Measurements from ENCODE around the gene VAV1. TPM values are rescaled to one million over a fixed set of nuclear protein-coding genes. Genes with fewer than 3 reads are reported as not detected.
"Not testable (repeated sequence)": the region's sequence is repeated elsewhere in the genome, so short reads cannot be mapped to it uniquely, and the experiment has no call there.

VAV1 gene
- total RNA-seq, 1 donor from 2014 or later: not detected

- Mint-ChIP-seq H3K4me1 (ENCODE audit: low read depth) (peaks cover 8% of the 10 kb centered on the region), H3K36me3 (ENCODE audit: insufficient read depth) (peaks cover 31% of the 10 kb centered on the region), H3K27me3 (no peaks in the 10 kb centered on the region), H3K9me3 (ENCODE audit: low read depth) (no peaks in the 10 kb centered on the region), H3K4me3 (ENCODE audit: low read depth) (no peak overlapping the region), H3K27ac (peak overlapping the region; percentile 89)
- TF ChIP-seq CTCF (IDR thresholded peaks at IDR 0.05; ENCODE audit: unreplicated experiment): no peak
- no peak for DNase-seq (ENCODE audit: low spot score, unreplicated experiment)
These were observed 28.7 kb upstream of the VAV1 start for GRCh38 chr19:6743714-6744380.

DNA sequence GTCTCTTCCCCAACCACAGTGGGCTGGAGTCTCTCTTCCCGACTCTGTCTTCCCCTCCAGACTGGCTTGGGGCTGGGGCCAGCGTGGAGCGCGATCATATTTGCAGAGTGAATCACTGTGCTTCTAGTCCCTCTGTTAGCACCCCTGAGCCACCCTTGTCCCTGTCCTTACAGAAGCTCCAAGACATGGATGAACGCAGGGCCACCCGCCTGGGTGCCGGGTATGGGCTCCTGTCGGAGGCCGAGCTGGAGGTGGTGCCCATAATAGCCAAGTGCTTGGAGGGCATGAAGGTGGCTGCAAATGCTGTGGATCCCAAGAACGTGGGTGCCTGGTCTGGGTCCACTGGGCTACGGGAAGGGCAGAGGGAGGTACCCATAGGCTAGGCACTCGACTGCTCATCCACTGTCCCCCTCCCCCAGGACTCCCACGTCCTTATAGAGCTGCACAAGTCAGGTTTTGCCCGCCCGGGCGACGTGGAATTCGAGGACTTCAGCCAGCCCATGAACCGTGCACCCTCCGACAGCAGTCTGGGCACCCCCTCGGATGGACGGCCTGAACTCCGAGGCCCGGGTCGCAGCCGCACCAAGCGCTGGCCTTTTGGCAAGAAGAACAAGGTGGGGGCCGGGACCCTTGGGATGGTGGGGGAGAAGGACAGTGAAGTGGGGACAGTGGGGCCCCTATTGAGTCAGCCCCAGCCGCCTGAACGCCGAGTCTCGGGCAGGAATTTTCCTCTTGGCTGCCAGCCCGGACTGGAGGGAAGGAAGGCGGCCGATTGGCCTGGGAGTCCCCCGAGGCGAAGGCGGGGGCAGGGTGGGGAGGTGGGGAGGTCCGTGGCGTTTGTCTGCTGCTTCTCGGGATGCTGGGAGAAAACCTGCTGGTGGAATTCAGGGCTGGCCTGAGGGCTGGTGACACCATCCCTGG lies 27.9 kb upstream of the VAV1 start:
- no peak for TF ChIP-seq CTCF (IDR thresholded peaks at IDR 0.05; ENCODE audit: unreplicated experiment)
- Mint-ChIP-seq H3K4me1 (ENCODE audit: low read depth) (peaks cover 4% of the 10 kb centered on the region), H3K9me3 (ENCODE audit: low read depth) (no peaks in the 10 kb centered on the region), H3K27ac (peak overlapping the region; percentile 89), H3K36me3 (ENCODE audit: insufficient read depth) (peaks cover 34% of the 10 kb centered on the region), H3K27me3 (no peaks in the 10 kb centered on the region), H3K4me3 (ENCODE audit: low read depth) (no peak overlapping the region)
- no peak for DNase-seq (ENCODE audit: low spot score, unreplicated experiment)

GRCh38 chr19:6745965-6746364 lies 26.5 kb upstream of the VAV1 start:
- no peak overlapping the region for H3K4me3 Mint-ChIP-seq (ENCODE audit: low read depth)
- no peak overlapping the region for H3K27ac Mint-ChIP-seq
- H3K9me3 Mint-ChIP-seq (ENCODE audit: low read depth): no peaks in the 10 kb centered on the region
- peaks cover 36% of the 10 kb centered on the region for H3K36me3 Mint-ChIP-seq (ENCODE audit: insufficient read depth)
- H3K4me1 Mint-ChIP-seq (ENCODE audit: low read depth): peaks cover 3% of the 10 kb centered on the region
- no peaks in the 10 kb centered on the region for H3K27me3 Mint-ChIP-seq
- DNase-seq (ENCODE audit: low spot score, unreplicated experiment): no peak
- no peak for TF ChIP-seq CTCF (IDR thresholded peaks at IDR 0.05; ENCODE audit: unreplicated experiment)

GRCh38 chr19:6748543-6748942 lies 24.0 kb upstream of the VAV1 start:
- H3K27me3 Mint-ChIP-seq; DNase-seq (ENCODE audit: low spot score, unreplicated experiment); H3K4me1 Mint-ChIP-seq (ENCODE audit: low read depth); H3K27ac Mint-ChIP-seq; H3K4me3 Mint-ChIP-seq (ENCODE audit: low read depth); H3K9me3 Mint-ChIP-seq (ENCODE audit: low read depth): not testable (repeated sequence)
- H3K36me3 Mint-ChIP-seq (ENCODE audit: insufficient read depth): peaks cover 32% of the 10 kb centered on the region

DNA sequence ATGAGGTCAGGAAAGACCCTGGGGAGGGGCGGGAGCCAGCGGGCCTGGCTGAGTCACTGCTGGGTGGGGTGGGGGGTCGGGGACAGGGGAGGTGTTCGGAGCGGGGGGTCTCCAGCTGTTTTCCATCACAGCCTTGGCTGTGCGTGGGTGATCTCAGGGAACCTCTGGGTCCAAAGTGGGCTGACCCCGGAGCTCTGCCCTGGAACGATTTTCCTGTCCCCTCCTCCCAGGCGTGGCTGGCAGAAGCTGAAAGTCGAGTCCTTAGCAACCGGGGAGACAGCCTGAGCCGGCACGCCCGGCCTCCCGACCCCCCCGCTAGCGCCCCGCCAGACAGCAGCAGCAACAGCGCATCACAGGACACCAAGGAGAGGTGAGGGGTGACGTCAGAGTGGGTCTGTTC lies 22.4 kb upstream of the VAV1 start:
- no peak overlapping the region for H3K27ac Mint-ChIP-seq
- no peak for TF ChIP-seq CTCF (IDR thresholded peaks at IDR 0.05; ENCODE audit: unreplicated experiment)
- no peaks in the 10 kb centered on the region for H3K9me3 Mint-ChIP-seq (ENCODE audit: low read depth)
- no peak for DNase-seq (ENCODE audit: low spot score, unreplicated experiment)
- no peaks in the 10 kb centered on the region for H3K27me3 Mint-ChIP-seq
- peaks cover 27% of the 10 kb centered on the region for H3K36me3 Mint-ChIP-seq (ENCODE audit: insufficient read depth)
- peaks cover 9% of the 10 kb centered on the region for H3K4me1 Mint-ChIP-seq (ENCODE audit: low read depth)
- no peak overlapping the region for H3K4me3 Mint-ChIP-seq (ENCODE audit: low read depth)

All from progenitor cell of endocrine pancreas (in vitro differentiated cells).